Measurements from ENCODE around the gene CRTC1.
A peak's percentile ranks its signal among the peaks of the same experiment; 100 is the strongest.

The CRTC1 gene

GRCh38 chr19:18754501-18754900 lies 71.0 kb downstream of the CRTC1 start:
- DNase-seq: no peak

- DNase-seq: peak in 1 of 2 experiments; percentile 26
Observed at GRCh38 chr19:18756896-18757295, 73.4 kb downstream of the CRTC1 start.

DNA sequence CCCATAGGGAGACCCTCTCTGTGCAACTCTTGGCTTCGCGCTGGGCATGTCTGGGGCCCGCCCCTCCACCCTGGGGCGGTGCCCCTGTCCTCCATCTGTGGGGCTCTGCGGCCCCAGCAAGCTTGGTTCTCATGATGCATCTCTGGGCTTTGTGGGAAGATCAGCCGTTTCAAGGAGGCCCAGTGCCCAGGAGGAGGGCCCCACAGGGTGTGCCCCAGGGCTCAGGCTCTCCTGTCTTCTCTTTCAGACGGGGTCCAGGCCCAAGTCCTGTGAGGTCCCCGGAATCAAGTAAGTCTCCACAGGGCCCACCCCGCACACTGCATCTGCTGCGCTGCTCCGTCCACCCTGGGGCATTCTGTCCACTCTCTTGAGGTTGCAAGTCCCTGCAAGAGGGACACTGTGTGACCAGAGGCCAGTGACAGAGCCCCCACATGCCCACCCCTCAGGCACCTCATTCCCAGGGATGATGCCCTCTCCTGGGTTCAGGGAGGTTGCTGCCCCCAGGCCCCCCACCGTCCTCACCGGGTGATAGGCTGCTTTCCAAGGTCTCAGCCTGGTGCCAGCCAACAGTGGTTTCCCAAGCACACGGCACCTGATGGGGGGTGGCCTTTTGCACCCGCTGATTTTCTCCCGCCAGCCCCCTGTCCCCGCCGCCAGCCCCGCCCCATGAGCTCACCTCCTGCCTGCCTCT lies 76.0 kb downstream of the CRTC1 start:
- DNase-seq: no peak

GRCh38 chr19:18759995-18760426 lies 76.5 kb downstream of the CRTC1 start:
- no peak for DNase-seq

- DNase-seq: no peak
Observed at GRCh38 chr19:18760440-18761383, 77.2 kb downstream of the CRTC1 start.

DNA sequence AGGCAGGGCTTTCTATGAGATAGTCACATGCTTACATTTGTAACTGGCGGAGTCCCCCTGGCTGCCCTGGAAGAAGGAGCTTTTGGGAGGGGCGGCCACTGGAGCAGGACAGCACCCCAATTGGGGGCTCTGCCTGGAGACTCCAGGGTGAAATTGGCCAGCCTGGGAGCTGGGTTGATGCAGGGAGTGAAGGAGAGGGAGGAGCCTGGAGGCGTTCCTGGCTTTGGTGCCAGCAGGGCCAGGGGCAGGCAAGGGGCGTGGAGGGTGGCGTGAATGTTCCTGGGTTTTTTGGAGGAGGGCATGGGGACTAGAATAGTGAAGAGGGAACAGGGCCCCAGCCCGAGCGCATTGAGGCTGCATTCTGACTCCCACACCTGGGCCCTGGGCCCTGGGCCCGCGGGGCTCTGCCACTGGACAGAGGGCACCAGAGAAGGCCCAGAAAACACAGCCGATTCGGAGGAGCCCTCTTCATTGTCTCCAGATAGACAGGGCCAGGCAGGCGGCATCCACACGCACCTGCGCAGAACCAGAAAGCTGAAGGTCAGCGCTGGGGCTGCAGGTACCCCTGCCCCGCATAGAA lies 78.1 kb downstream of the CRTC1 start:
- no peak for DNase-seq

- DNase-seq: no peak
Observed at GRCh38 chr19:18762125-18763023, 78.9 kb downstream of the CRTC1 start.

- no peak for DNase-seq
Observed at GRCh38 chr19:18763674-18764590, 80.5 kb downstream of the CRTC1 start.

DNA sequence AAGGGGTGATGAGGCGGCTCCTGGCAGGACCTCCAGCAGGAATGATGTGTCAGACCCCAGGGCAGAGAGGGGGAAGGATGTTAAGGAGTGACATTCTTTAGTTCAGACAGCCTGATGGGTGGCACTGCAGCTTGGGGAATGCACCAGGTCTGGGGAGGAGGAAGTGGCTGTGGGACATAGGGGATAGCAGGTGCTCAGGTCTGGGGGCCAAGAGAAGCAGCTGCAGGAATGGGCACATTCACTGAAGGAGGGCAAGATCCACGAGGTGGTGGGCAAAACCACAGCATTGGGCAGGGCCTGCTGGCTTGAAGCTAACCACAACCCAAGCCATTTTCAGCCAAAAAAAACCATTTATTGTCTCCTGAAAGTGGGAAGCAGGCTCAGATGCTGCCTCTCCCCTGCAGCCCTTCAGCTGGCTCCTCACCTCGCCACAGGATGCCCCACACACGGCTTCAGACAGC lies 81.1 kb downstream of the CRTC1 start:
- no peak for DNase-seq

- DNase-seq: no peak
Observed at GRCh38 chr19:18765224-18765623, 81.7 kb downstream of the CRTC1 start.

DNA sequence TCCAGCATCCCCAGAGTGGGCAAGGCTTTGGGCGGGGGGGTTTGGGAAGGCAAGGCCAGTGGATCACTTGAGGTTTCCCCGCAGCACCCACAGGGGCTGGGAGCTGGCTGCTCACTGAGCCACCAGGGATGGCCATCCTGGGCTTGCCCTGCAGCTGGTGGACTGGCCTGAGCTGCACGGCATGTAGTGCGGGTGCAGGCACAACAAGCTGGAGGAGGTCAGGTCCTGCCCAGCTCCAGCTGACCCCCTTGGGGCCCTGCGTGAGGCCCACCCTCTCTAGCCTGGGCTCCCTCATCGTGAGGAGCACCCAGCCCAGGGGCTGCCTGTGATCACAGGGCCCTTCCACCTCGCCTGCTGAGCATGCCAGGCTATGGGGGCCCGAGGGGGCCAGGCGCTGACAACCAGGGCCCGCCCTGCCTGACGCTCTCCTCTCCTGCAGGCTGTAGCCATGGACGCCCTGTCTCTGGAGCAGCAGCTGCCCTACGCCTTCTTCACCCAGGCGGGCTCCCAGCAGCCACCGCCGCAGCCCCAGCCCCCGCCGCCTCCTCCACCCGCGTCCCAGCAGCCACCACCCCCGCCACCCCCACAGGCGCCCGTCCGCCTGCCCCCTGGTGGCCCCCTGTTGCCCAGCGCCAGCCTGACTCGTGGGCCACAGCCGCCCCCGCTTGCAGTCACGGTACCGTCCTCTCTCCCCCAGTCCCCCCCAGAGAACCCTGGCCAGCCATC lies 84.7 kb downstream of the CRTC1 start:
- DNase-seq: no peak

GRCh38 chr19:18768997-18769891 lies 85.8 kb downstream of the CRTC1 start:
- DNase-seq: no peak

- no peak for DNase-seq
Observed at GRCh38 chr19:18769989-18770528, 86.6 kb downstream of the CRTC1 start.

- no peak for DNase-seq
Observed at GRCh38 chr19:18770663-18771327, 87.3 kb downstream of the CRTC1 start.

- peak in 1 of 2 experiments; percentile 35 for DNase-seq
Observed at GRCh38 chr19:18771328-18772242, 88.1 kb downstream of the CRTC1 start.

DNA sequence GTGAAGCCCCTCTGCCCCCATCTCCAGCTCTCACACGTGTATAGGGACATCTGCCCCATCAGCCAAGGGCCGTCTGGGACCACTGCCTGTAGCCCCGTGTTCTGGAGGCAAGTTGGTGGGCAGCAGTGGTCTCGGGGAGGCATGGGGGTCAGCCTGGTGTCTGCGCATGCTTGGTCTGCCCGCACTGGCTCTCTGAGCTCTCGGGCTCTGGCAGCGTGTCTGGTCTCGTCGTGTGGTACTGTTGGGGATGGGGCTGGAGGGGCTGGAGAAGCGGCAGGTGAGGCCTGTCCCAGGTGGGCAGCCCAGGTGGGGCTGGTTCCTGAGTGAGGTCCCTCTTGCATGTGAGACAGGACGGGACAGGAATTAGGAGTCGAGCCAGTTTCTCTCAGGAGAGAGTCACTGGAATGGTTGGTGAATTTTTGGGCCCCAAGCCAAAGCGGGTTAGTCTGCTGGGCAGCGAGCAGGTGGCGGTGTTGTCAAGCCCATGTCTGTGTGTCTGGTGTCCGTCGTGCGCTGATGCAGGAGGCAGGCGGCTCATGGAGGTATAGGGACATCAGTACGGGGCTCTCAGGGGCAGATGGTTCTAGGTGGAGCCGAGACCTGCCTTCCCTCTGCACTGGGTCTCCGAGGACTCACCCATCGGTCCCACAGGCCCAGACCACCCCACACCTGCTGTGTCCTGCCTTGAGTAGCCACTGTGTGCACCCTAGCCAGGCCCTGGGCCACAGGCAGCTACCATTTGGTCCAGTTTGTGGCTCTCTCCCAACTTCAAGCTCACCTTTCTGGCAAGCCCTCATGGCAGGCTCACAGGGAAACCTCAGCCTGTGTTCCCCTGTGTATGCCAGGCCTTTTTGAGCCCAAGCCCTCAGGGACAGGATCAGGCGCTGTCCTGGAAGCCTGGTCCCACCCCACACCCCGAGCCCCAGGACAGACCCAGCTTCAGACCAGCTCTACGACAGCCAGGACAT lies 89.4 kb downstream of the CRTC1 start:
- no peak for DNase-seq
